ENCODE measurements around the gene PLEKHA1.

Gene PLEKHA1

GRCh38 chr10:122455376-122456079 lies 81.0 kb downstream of the PLEKHA1 start:
- Histone ChIP-seq H3K9ac (ENCODE audit: low read length) (no peak overlapping the region), H3K79me2 (ENCODE audit: low read length) (no peaks in the 10 kb centered on the region), H3K4me2 (ENCODE audit: low read length) (no peak overlapping the region), H4K20me1 (ENCODE audit: insufficient read depth, low read length) (no peaks in the 10 kb centered on the region), H3K4me1 (ENCODE audit: low read length) (no peaks in the 10 kb centered on the region), H3K27me3 (ENCODE audit: low read depth, low read length) (no peaks in the 10 kb centered on the region), H3K36me3 (replicated peaks; ENCODE audit: low read depth, low read length) (no peaks in the 10 kb centered on the region), H3K9me3 (ENCODE audit: insufficient read depth, low read length) (no peaks in the 10 kb centered on the region), H2AFZ (ENCODE audit: low read depth, low read length) (no peak overlapping the region), H3K4me3 (ENCODE audit: low read length) (no peak overlapping the region), H3K27ac (ENCODE audit: low read length) (no peak overlapping the region)
- TF ChIP-seq EZH2phosphoT487 (IDR thresholded peaks at IDR 0.05; ENCODE audit: low read depth): no peak
- TF ChIP-seq CTCF (IDR thresholded peaks at IDR 0.05; ENCODE audit: low read depth, low read length): no peak

- no peaks in the 10 kb centered on the region for H3K79me2 ChIP-seq (ENCODE audit: low read length)
- no peak overlapping the region for H3K9ac ChIP-seq (ENCODE audit: low read length)
- TF ChIP-seq EZH2phosphoT487 (IDR thresholded peaks at IDR 0.05; ENCODE audit: low read depth) (no peak), CTCF (IDR thresholded peaks at IDR 0.05; ENCODE audit: low read depth, low read length) (no peak)
- H3K27me3 ChIP-seq (ENCODE audit: low read depth, low read length): no peaks in the 10 kb centered on the region
- no peak overlapping the region for H3K4me2 ChIP-seq (ENCODE audit: low read length)
- H2AFZ ChIP-seq (ENCODE audit: low read depth, low read length): no peak overlapping the region
- H3K36me3 ChIP-seq (replicated peaks; ENCODE audit: low read depth, low read length): no peaks in the 10 kb centered on the region
- no peaks in the 10 kb centered on the region for H4K20me1 ChIP-seq (ENCODE audit: insufficient read depth, low read length)
- no peak overlapping the region for H3K27ac ChIP-seq (ENCODE audit: low read length)
- H3K4me1 ChIP-seq (ENCODE audit: low read length): no peaks in the 10 kb centered on the region
- H3K4me3 ChIP-seq (ENCODE audit: low read length): no peak overlapping the region
- H3K9me3 ChIP-seq (ENCODE audit: insufficient read depth, low read length): no peaks in the 10 kb centered on the region
These were observed 83.4 kb downstream of the PLEKHA1 start for GRCh38 chr10:122457934-122458333.

GRCh38 chr10:122458693-122459092 lies 84.2 kb downstream of the PLEKHA1 start:
- Histone ChIP-seq H4K20me1 (ENCODE audit: insufficient read depth, low read length) (no peaks in the 10 kb centered on the region), H3K4me3 (ENCODE audit: low read length) (no peak overlapping the region), H3K4me2 (ENCODE audit: low read length) (no peak overlapping the region), H3K4me1 (ENCODE audit: low read length) (no peaks in the 10 kb centered on the region), H3K27ac (ENCODE audit: low read length) (no peak overlapping the region), H3K9ac (ENCODE audit: low read length) (no peak overlapping the region), H3K79me2 (ENCODE audit: low read length) (no peaks in the 10 kb centered on the region), H3K36me3 (replicated peaks; ENCODE audit: low read depth, low read length) (no peaks in the 10 kb centered on the region), H3K27me3 (ENCODE audit: low read depth, low read length) (no peaks in the 10 kb centered on the region), H3K9me3 (ENCODE audit: insufficient read depth, low read length) (no peaks in the 10 kb centered on the region), H2AFZ (ENCODE audit: low read depth, low read length) (no peak overlapping the region)
- TF ChIP-seq CTCF (IDR thresholded peaks at IDR 0.05; ENCODE audit: low read depth, low read length): no peak

- Histone ChIP-seq H3K9me3 (ENCODE audit: insufficient read depth, low read length) (no peaks in the 10 kb centered on the region), H4K20me1 (ENCODE audit: insufficient read depth, low read length) (no peaks in the 10 kb centered on the region), H3K79me2 (ENCODE audit: low read length) (no peaks in the 10 kb centered on the region), H3K4me3 (ENCODE audit: low read length) (no peak overlapping the region), H3K27me3 (ENCODE audit: low read depth, low read length) (no peaks in the 10 kb centered on the region), H2AFZ (ENCODE audit: low read depth, low read length) (no peak overlapping the region), H3K36me3 (replicated peaks; ENCODE audit: low read depth, low read length) (no peaks in the 10 kb centered on the region), H3K4me2 (ENCODE audit: low read length) (no peak overlapping the region), H3K4me1 (ENCODE audit: low read length) (no peaks in the 10 kb centered on the region), H3K27ac (ENCODE audit: low read length) (no peak overlapping the region), H3K9ac (ENCODE audit: low read length) (no peak overlapping the region)
- no peak for TF ChIP-seq EZH2phosphoT487 (IDR thresholded peaks at IDR 0.05; ENCODE audit: low read depth)
- no peak for TF ChIP-seq CTCF (IDR thresholded peaks at IDR 0.05; ENCODE audit: low read depth, low read length)
These were observed 85.2 kb downstream of the PLEKHA1 start for GRCh38 chr10:122459561-122460273.
